A549 treated with dexamethasone at 1 μM for 4 hours (cell line): Measurements from ENCODE around the gene ADCY2. TPM values are rescaled to one million over a fixed set of nuclear protein-coding genes. Genes with fewer than 3 reads are reported as not detected.

ENCODE experiments used
- total RNA-seq: library from RNA; stranded (reverse); fragments of 200-300 nt; extraction: Qiagen RNA extraction; gene quantifications from 5 replicates; pipeline ENCODE4 v1.2.3, GENCODE V29; 2022

The ADCY2 gene
- not detected in 5 replicates for total RNA-seq

GRCh38 chr5:7395947-7396712 lies at the start of gene ADCY2:
ADCY2 (plus strand) TSS chr5:7396138; CDS start chr5:7396297, 159 bp downstream.

GRCh38 chr5:7850395-7851239 lies 454.7 kb downstream of the ADCY2 start, which contains the start of gene CFAP90:
CFAP90 (minus strand) TSS chr5:7851133; CDS start chr5:7851021, 112 bp downstream.

GRCh38 chr5:7868773-7869473 lies 473.0 kb downstream of the ADCY2 start, which contains the start of the genes FASTKD3 and MTRR:
FASTKD3 (minus strand) TSS chr5:7869031; CDS start chr5:7868083, 948 bp downstream.
MTRR (plus strand) TSS chr5:7869148; CDS start chr5:7870795, 1,647 bp downstream.

